Measurements from ENCODE around the gene GBF1. TPM values are rescaled to one million over a fixed set of nuclear protein-coding genes. Genes with fewer than 3 reads are reported as not detected.

Gene GBF1
- polyA plus RNA-seq, 1 of the 3 experiments (the other 2 are of a cell fraction): 12.3 TPM

- no peaks in the 10 kb centered on the region for H3K9me2 ChIP-seq
- peaks cover 0 to 3% of the 10 kb centered on the region in 2 experiments for H3K36me3 ChIP-seq (replicated peaks in 1 of 2; ENCODE audit: control insufficient read depth in 1 of 2, insufficient read depth in 2 of 2, low read length in 1 of 2)
- no peak overlapping the region for H3K4me3 ChIP-seq (ENCODE audit: low read depth in 2 of 2, low read length in 1 of 2)
- no peaks in the 10 kb centered on the region for H3K27me3 ChIP-seq (ENCODE audit: insufficient read depth)
- ChIA-PET POLR2A (no interaction called here), CTCF (interaction anchor here (1.1 to 1.5 kb wide), 4 partner anchors 9 to 74 kb away, joined by 3 to 6 read pairs (median 4); no protein-coding TSS in a partner anchor)
- H3F3A ChIP-seq (replicated peaks; ENCODE audit: insufficient read depth): peaks cover 27% of the 10 kb centered on the region
- no peak overlapping the region for H2AFZ ChIP-seq (ENCODE audit: low read depth)
- TF ChIP-seq TCF12 (IDR thresholded peaks at IDR 0.05): no peak
- TF ChIP-seq RFX5 (IDR thresholded peaks at IDR 0.05; ENCODE audit: low read length): no peak
- TF ChIP-seq RXRA (IDR thresholded peaks at IDR 0.05; ENCODE audit: borderline replicate concordance, low read depth): no peak
- TF ChIP-seq SMC3 (IDR thresholded peaks at IDR 0.05; ENCODE audit: low read depth, low read length): no peak
- TF ChIP-seq, protein P1, sequence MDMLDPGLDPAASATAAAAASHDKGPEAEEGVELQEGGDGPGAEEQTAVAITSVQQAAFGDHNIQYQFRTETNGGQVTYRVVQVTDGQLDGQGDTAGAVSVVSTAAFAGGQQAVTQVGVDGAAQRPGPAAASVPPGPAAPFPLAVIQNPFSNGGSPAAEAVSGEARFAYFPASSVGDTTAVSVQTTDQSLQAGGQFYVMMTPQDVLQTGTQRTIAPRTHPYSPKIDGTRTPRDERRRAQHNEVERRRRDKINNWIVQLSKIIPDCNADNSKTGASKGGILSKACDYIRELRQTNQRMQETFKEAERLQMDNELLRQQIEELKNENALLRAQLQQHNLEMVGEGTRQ (IDR thresholded peaks at IDR 0.05; ENCODE audit: borderline replicate concordance, low read depth, low read length): no peak
- TF ChIP-seq EZH2phosphoT487 (IDR thresholded peaks at IDR 0.05; ENCODE audit: borderline replicate concordance, low read depth): no peak
- no peak for TF ChIP-seq FOXM1 (IDR thresholded peaks at IDR 0.05; ENCODE audit: low read depth)
- TF ChIP-seq TAF1 (IDR thresholded peaks at IDR 0.05; ENCODE audit: borderline replicate concordance, low read depth, low read length): no peak
- TF ChIP-seq, protein P2, sequence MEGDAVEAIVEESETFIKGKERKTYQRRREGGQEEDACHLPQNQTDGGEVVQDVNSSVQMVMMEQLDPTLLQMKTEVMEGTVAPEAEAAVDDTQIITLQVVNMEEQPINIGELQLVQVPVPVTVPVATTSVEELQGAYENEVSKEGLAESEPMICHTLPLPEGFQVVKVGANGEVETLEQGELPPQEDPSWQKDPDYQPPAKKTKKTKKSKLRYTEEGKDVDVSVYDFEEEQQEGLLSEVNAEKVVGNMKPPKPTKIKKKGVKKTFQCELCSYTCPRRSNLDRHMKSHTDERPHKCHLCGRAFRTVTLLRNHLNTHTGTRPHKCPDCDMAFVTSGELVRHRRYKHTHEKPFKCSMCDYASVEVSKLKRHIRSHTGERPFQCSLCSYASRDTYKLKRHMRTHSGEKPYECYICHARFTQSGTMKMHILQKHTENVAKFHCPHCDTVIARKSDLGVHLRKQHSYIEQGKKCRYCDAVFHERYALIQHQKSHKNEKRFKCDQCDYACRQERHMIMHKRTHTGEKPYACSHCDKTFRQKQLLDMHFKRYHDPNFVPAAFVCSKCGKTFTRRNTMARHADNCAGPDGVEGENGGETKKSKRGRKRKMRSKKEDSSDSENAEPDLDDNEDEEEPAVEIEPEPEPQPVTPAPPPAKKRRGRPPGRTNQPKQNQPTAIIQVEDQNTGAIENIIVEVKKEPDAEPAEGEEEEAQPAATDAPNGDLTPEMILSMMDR (IDR thresholded peaks at IDR 0.05): no peak
- TF ChIP-seq, protein P3, sequence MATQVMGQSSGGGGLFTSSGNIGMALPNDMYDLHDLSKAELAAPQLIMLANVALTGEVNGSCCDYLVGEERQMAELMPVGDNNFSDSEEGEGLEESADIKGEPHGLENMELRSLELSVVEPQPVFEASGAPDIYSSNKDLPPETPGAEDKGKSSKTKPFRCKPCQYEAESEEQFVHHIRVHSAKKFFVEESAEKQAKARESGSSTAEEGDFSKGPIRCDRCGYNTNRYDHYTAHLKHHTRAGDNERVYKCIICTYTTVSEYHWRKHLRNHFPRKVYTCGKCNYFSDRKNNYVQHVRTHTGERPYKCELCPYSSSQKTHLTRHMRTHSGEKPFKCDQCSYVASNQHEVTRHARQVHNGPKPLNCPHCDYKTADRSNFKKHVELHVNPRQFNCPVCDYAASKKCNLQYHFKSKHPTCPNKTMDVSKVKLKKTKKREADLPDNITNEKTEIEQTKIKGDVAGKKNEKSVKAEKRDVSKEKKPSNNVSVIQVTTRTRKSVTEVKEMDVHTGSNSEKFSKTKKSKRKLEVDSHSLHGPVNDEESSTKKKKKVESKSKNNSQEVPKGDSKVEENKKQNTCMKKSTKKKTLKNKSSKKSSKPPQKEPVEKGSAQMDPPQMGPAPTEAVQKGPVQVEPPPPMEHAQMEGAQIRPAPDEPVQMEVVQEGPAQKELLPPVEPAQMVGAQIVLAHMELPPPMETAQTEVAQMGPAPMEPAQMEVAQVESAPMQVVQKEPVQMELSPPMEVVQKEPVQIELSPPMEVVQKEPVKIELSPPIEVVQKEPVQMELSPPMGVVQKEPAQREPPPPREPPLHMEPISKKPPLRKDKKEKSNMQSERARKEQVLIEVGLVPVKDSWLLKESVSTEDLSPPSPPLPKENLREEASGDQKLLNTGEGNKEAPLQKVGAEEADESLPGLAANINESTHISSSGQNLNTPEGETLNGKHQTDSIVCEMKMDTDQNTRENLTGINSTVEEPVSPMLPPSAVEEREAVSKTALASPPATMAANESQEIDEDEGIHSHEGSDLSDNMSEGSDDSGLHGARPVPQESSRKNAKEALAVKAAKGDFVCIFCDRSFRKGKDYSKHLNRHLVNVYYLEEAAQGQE (IDR thresholded peaks at IDR 0.05; ENCODE audit: low read depth, low read length): no peak
- TF ChIP-seq RAD21 (IDR thresholded peaks at IDR 0.05; ENCODE audit: low read length): no peak
- no peak for TF ChIP-seq SIN3A (IDR thresholded peaks at IDR 0.05; ENCODE audit: borderline replicate concordance, low read depth, low read length)
- no peak for TF ChIP-seq ZBTB33 (IDR thresholded peaks at IDR 0.05; ENCODE audit: borderline replicate concordance, low read depth)
- TF ChIP-seq MEF2A (IDR thresholded peaks at IDR 0.05; ENCODE audit: borderline replicate concordance, low read depth): no peak
- no peak for TF ChIP-seq NRF1 (IDR thresholded peaks at IDR 0.05; ENCODE audit: low read depth, low read length)
- no peak for TF ChIP-seq USF1 (IDR thresholded peaks at IDR 0.05; ENCODE audit: borderline replicate concordance, low read depth)
- peaks cover 84% of the 10 kb centered on the region for H3K79me2 ChIP-seq (ENCODE audit: insufficient read depth)
- WGBS (ENCODE audit: low lambda C conversion rate): 89% methylated on average over 1 of the region's 1 CpG
- peaks cover 7% of the 10 kb centered on the region; the same call in 1 of the 2 replicates for H4K20me1 ChIP-seq (ENCODE audit: insufficient read depth)
- H3K4me1 ChIP-seq (ENCODE audit: control insufficient read depth in 1 of 2, insufficient read depth in 2 of 2, low read depth in 1 of 2, low read length in 1 of 2): peaks cover 5 to 9% of the 10 kb centered on the region in 2 experiments
- H3K9ac ChIP-seq: no peak overlapping the region
- H3K27ac ChIP-seq (ENCODE audit: low read depth in 2 of 2, low read length in 1 of 2): no peak overlapping the region
- H3K4me2 ChIP-seq: no peak overlapping the region
- H3K9me3 ChIP-seq: no peaks in the 10 kb centered on the region
- no peak for DNase-seq
These were observed 60.7 kb downstream of the GBF1 start for GRCh38 chr10:102306006-102306405.
